IPS-15b (cell line): ENCODE measurements around the gene AIRE.
"Not testable (repeated sequence)": the region's sequence is repeated elsewhere in the genome, so short reads cannot be mapped to it uniquely, and the experiment has no call there.

Experiments used
- H3K27me3 ChIP-seq: one replicate; pipeline ENCODE4 v1.6.1; 2013; ENCODE audit warnings: low read length; ENCODE audit not compliant: control insufficient read depth, insufficient read depth
- H3K36me3 ChIP-seq: one replicate; pipeline ENCODE4 v1.6.1; 2013; ENCODE audit warnings: low read length; ENCODE audit not compliant: control insufficient read depth, insufficient read depth
- H3K4me1 ChIP-seq: one replicate; pipeline ENCODE4 v1.6.1; 2013; ENCODE audit warnings: mild to moderate bottlenecking, low read length; ENCODE audit not compliant: control insufficient read depth, insufficient read depth
- H3K4me3 ChIP-seq: one replicate; pipeline ENCODE4 v1.5.1; 2013; ENCODE audit warnings: low read depth, low read length
- H3K9ac ChIP-seq: one replicate; pipeline ENCODE4 v1.6.1; 2013; ENCODE audit warnings: low read depth, mild to moderate bottlenecking, low read length
- H3K9me3 ChIP-seq: one replicate; pipeline ENCODE4 v1.6.1; 2013; ENCODE audit warnings: mild to moderate bottlenecking, low read length; ENCODE audit not compliant: control insufficient read depth, insufficient read depth

Gene AIRE

DNA sequence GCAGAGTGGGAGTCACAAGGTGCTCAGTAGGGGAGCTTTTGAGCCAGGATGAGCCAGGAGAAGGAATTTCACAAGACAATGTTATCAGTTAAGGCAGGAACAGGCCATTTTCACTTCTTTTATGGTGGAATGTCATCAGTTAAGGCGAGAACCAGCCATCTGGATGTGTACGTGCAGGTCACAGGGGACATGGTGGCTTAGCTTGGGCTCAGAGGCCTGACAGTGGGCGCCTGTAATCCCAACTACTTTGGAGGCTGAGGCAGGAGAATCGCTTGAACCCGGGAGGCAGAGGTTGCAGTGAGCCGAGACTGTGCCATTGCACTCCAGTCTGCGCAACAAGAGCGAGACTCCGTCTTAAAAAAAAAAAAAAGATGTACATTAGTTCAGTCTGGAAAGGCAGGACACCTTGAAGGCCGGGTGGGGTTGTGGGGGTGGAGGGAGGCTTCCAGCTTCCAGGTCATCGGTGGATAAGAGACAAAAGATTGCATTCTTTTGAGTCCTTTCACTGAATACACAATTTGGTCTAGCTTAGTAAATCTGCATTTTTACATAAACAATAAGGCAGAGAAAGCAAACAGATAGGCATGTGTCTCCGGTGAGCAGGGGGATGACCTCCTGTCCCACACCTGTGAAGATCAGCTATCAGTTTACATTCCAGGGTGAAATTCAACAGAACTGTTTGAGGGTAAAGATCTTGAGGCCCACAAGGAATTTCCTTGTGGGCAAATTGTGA is 56.2 kb downstream of the AIRE start:
- not testable (repeated sequence) for H3K4me1 ChIP-seq, H3K9ac ChIP-seq

GRCh38 chr21:44342981-44343380 is 57.3 kb downstream of the AIRE start:
- H3K36me3 ChIP-seq, H3K27me3 ChIP-seq, H3K4me1 ChIP-seq, H3K9me3 ChIP-seq, H3K9ac ChIP-seq, H3K4me3 ChIP-seq: not testable (repeated sequence)

More for the DNA sequence above, 56.2 kb downstream of the AIRE start:
- H3K36me3 ChIP-seq, H3K9me3 ChIP-seq, H3K27me3 ChIP-seq, H3K4me3 ChIP-seq: not testable (repeated sequence)

DNA sequence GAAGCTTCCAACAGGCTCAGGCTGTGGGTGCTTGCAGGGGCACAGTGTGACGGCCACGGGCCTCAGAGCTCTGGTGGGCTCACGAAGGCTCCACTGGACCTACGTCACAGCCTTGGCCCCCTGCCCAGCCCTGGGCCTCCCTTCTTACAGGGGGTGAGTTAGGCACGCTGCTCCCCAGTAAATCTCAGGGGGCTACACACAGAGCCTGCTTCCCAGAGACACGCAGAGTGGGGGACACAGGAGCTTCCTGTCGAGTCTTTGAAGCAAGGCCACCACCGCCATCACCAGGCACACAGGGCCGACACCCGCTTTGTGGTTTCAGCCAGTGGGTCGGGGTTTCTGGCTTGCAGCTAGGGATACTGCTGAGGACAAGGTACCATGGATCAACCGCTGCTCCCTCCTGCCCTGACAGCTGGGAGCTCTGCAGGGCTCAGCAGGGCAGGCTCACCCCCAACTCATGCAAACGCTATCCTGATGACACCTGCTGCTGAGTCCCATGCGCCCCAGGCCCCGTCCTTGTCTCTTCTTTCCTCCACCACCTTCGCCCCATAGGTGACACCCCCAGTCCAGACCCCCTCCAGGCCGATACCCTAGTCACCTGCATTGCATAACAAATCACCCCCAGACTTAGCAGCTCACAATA is 59.0 kb downstream of the AIRE start:
- H3K9me3 ChIP-seq, result no peaks in the 10 kb centered on the region
- H3K4me3 ChIP-seq, result no peak overlapping the region
- peaks cover 6% of the 10 kb centered on the region for H3K4me1 ChIP-seq
- no peaks in the 10 kb centered on the region for H3K27me3 ChIP-seq
- H3K36me3 ChIP-seq, result no peaks in the 10 kb centered on the region
- H3K9ac ChIP-seq, result no peak overlapping the region

DNA sequence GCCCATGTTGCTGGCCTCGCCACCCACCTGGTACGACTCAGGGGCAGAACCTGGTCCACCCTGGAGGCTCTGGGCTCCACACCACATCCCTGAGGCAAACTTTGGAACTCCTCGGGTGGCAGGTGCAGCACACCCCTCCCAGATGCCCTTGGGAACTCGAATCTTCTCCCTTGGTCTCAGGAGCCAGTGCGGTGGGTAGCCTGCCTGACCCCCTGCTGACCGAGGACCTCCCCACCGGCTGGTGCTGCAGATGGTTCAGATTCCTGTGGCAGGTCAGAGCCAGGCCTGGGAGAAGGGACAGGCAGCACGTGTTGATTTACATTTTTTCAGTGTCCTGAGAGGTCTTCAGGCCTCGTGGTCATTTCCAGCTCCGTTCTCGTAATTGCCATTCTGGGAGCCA is 59.8 kb downstream of the AIRE start:
- no peaks in the 10 kb centered on the region for H3K9me3 ChIP-seq
- no peaks in the 10 kb centered on the region for H3K27me3 ChIP-seq
- peaks cover 5% of the 10 kb centered on the region for H3K4me1 ChIP-seq
- no peak overlapping the region for H3K9ac ChIP-seq
- H3K36me3 ChIP-seq, result no peaks in the 10 kb centered on the region
- H3K4me3 ChIP-seq, result no peak overlapping the region

GRCh38 chr21:44347911-44348451 is 62.3 kb downstream of the AIRE start:
- Histone ChIP-seq H3K4me1 (no peaks in the 10 kb centered on the region), H3K9ac (no peak overlapping the region), H3K9me3 (no peaks in the 10 kb centered on the region), H3K36me3 (no peaks in the 10 kb centered on the region), H3K27me3 (no peaks in the 10 kb centered on the region), H3K4me3 (no peak overlapping the region)
